GM23338 (cell line): Measurements from ENCODE around the gene APPL2. TPM values are rescaled to one million over a fixed set of nuclear protein-coding genes. Genes with fewer than 3 reads are reported as not detected.

Source experiments
- CREB1 ChIP-seq: fragments of 250-450 bp; sonication (Bioruptor Pico); IDR thresholded peaks from 2 replicates; pipeline ENCODE4 v1.5.0; 2020; ENCODE audit warnings: low read depth, mild to moderate bottlenecking, moderate library complexity
- ETS1 ChIP-seq: IDR thresholded peaks from 2 replicates; pipeline ENCODE4 v1.6.1; 2016; ENCODE audit warnings: antibody characterized with exemption
- EZH2 ChIP-seq: fragments of 200-600 bp; sonication (generic); IDR thresholded peaks from one replicate; pipeline ENCODE4 v1.8.0; 2017; ENCODE audit warnings: antibody characterized with exemption, mild to moderate bottlenecking, low read depth; ENCODE audit not compliant: unreplicated experiment
- JUNB ChIP-seq: IDR thresholded peaks from one replicate; pipeline ENCODE4 v1.6.1; 2016; ENCODE audit warnings: antibody characterized with exemption; ENCODE audit not compliant: unreplicated experiment
- NANOG ChIP-seq: IDR thresholded peaks from 2 replicates; pipeline ENCODE4 v1.6.1; 2016; ENCODE audit warnings: antibody characterized with exemption, borderline replicate concordance
- POLR2AphosphoS5 ChIP-seq: IDR thresholded peaks from 2 replicates; pipeline ENCODE4 v1.6.1; 2016; ENCODE audit warnings: antibody characterized with exemption, low read depth
- STAT1 ChIP-seq: IDR thresholded peaks from one replicate; pipeline ENCODE4 v1.6.1; 2016; ENCODE audit warnings: antibody characterized with exemption; ENCODE audit not compliant: unreplicated experiment
- ZNF114 ChIP-seq: fragments of 250-450 bp; sonication (Bioruptor Pico); IDR thresholded peaks from 2 replicates; pipeline ENCODE4 v1.5.0; 2020; ENCODE audit warnings: mild to moderate bottlenecking, moderate library complexity
- ZNF462 ChIP-seq: fragments of 250-450 bp; sonication (Bioruptor Pico); IDR thresholded peaks from 2 replicates; pipeline ENCODE4 v1.5.0; 2020; ENCODE audit warnings: mild to moderate bottlenecking, moderate library complexity
- polyA plus RNA-seq: library from polyadenylated mRNA; unstranded; fragments of >200 nt; fragmentation: Nextera tagmentation; extraction: Ambion mirVana; gene quantifications from 2 replicates; pipeline ENCODE4 v1.2.1, GENCODE V29; 2016
- total RNA-seq: library from RNA; depleted of rRNA; stranded (reverse); fragments of >200 nt; shearing (Covaris generic); gene quantifications from 2 replicates; pipeline ENCODE4 v1.2.3, GENCODE V29; 2014

The APPL2 gene
- total and polyA plus RNA-seq, 2 experiments from 2014 or later = 9.3 to 17.4 TPM

GRCh38 chr12:105233041-105233905 lies 2.7 kb downstream of the APPL2 start (continued):
- TF ChIP-seq ETS1 (no peak), CREB1 (CRISPR knock-in tag) (no peak), NANOG (no peak), POLR2AphosphoS5 (no peak), EZH2 (no peak), STAT1 (no peak), JUNB (no peak), ZNF114 (no peak), ZNF462 (CRISPR knock-in tag) (no peak)
